Measurements from ENCODE around the gene ASPDH. TPM values are rescaled to one million over a fixed set of nuclear protein-coding genes. Genes with fewer than 3 reads are reported as not detected.
A peak's percentile ranks its signal among the peaks of the same experiment; 100 is the strongest.
"Not testable (repeated sequence)": the region's sequence is repeated elsewhere in the genome, so short reads cannot be mapped to it uniquely, and the experiment has no call there.

ASPDH gene
- total RNA-seq, 2 experiments from 2014 or later, result not detected

GRCh38 chr19:50479761-50480251 lies 33.9 kb downstream of the ASPDH start:
- peaks cover 15% of the 10 kb centered on the region for H3K4me1 Mint-ChIP-seq
- H3K36me3 Mint-ChIP-seq, result peaks cover 18% of the 10 kb centered on the region

GRCh38 chr19:50478901-50479715 lies 34.6 kb downstream of the ASPDH start:
- no peak overlapping the region for H3K4me3 Mint-ChIP-seq
- ATAC-seq (ENCODE audit: low read depth), result no peak
- H3K27me3 Mint-ChIP-seq, result no peaks in the 10 kb centered on the region
- DNase-seq, result no peak
- peaks cover 16% of the 10 kb centered on the region for H3K36me3 Mint-ChIP-seq
- H3K9me3 Mint-ChIP-seq, result no peaks in the 10 kb centered on the region
- no peak overlapping the region for H3K27ac Mint-ChIP-seq
- POLR2A ChIA-PET, result interaction anchor here (0.6 to 2.0 kb wide), 3 partner anchors 32 to 965 kb away, joined by 5 to 7 read pairs (median 6); partner anchors contain the start of gene JOSD2
- H3K4me1 Mint-ChIP-seq, result peaks cover 15% of the 10 kb centered on the region

More at GRCh38 chr19:50479761-50480251, 33.9 kb downstream of the ASPDH start:
- ATAC-seq (ENCODE audit: low read depth) (no peak), DNase-seq (no peak)
- no peaks in the 10 kb centered on the region for H3K9me3 Mint-ChIP-seq
- no peak overlapping the region for H3K4me3 Mint-ChIP-seq
- H3K27ac Mint-ChIP-seq, result no peak overlapping the region
- POLR2A ChIA-PET, result interaction anchor here (1.7 to 2.0 kb wide), 2 partner anchors 31 to 122 kb away, joined by 5 to 6 read pairs; partner anchors contain the start of gene JOSD2
- no peaks in the 10 kb centered on the region for H3K27me3 Mint-ChIP-seq

- peaks cover 11% of the 10 kb centered on the region for H3K36me3 Mint-ChIP-seq
- peak overlapping the region; percentile 94 for H3K27ac Mint-ChIP-seq
- POLR2A ChIA-PET, result interaction anchor here (0.5 to 2.0 kb wide), 4 partner anchors 33 to 284 kb away, joined by 3 to 6 read pairs (median 4); partner anchors contain the start of gene JOSD2
- peak overlapping the region; percentile 99 for H3K4me3 Mint-ChIP-seq
- ATAC-seq (ENCODE audit: low read depth) (no peak), DNase-seq (no peak)
- peaks cover 2% of the 10 kb centered on the region for H3K27me3 Mint-ChIP-seq
- H3K4me1 Mint-ChIP-seq, result peaks cover 15% of the 10 kb centered on the region
- H3K9me3 Mint-ChIP-seq, result no peaks in the 10 kb centered on the region
These were observed 35.8 kb downstream of the ASPDH start for GRCh38 chr19:50477751-50478515.

- POLR2A ChIA-PET, result interaction anchor here (0.9 to 1.2 kb wide), 3 partner anchors 34 to 119 kb away, joined by 3 to 4 read pairs (median 3); partner anchors contain the start of genes JOSD2 and POLD1
- Mint-ChIP-seq H3K27ac (peak overlapping the region; percentile 94), H3K36me3 (peaks cover 11% of the 10 kb centered on the region), H3K9me3 (no peaks in the 10 kb centered on the region), H3K4me3 (peak overlapping the region; percentile 99), H3K4me1 (peaks cover 15% of the 10 kb centered on the region), H3K27me3 (peaks cover 2% of the 10 kb centered on the region)
- ATAC-seq (ENCODE audit: low read depth), result no peak
- no peak for DNase-seq
These were observed 36.8 kb downstream of the ASPDH start for GRCh38 chr19:50476907-50477238.

- peaks cover 15% of the 10 kb centered on the region for H3K4me1 Mint-ChIP-seq
- H3K9me3 Mint-ChIP-seq, result no peaks in the 10 kb centered on the region
- peaks cover 2% of the 10 kb centered on the region for H3K27me3 Mint-ChIP-seq
- H3K27ac Mint-ChIP-seq, result peak within 1 kb of the TSS; percentile 94
- ATAC-seq (ENCODE audit: low read depth) (peak; percentile 99), DNase-seq (peak; percentile 96)
- POLR2A ChIA-PET, result interaction anchor here (0.7 to 1.2 kb wide), 4 partner anchors 35 to 118 kb away, joined by 3 to 4 read pairs (median 3); partner anchors contain the start of genes JOSD2, NR1H2 and POLD1
- H3K4me3 Mint-ChIP-seq, result peak within 1 kb of the TSS; percentile 99
- H3K36me3 Mint-ChIP-seq, result peaks cover 11% of the 10 kb centered on the region
These were observed 37.3 kb downstream of the ASPDH start, which contains the start of the genes EMC10 and GARIN5A for GRCh38 chr19:50476224-50476906. Gene EMC10 (plus strand): TSS chr19:50476507. CDS start chr19:50476545, 38 bp downstream. Gene GARIN5A (minus strand): TSS chr19:50476848. CDS start chr19:50476388, 460 bp downstream.

- Mint-ChIP-seq H3K4me3 (peak overlapping the region; percentile 99), H3K9me3 (no peaks in the 10 kb centered on the region), H3K36me3 (peaks cover 11% of the 10 kb centered on the region), H3K27ac (peak overlapping the region; percentile 94), H3K27me3 (peaks cover 2% of the 10 kb centered on the region), H3K4me1 (peaks cover 15% of the 10 kb centered on the region)
- POLR2A ChIA-PET, result interaction anchor here (0.7 kb wide), 1 partner anchor 100 kb away, joined by 3 read pairs; the partner anchor contains the start of gene NR1H2
- DNase-seq, result no peak
- ATAC-seq (ENCODE audit: low read depth), result peak; percentile 5
These were observed 37.9 kb downstream of the ASPDH start for GRCh38 chr19:50475736-50476223.

- Mint-ChIP-seq H3K27ac (peak overlapping the region; percentile 75), H3K36me3 (peaks cover 11% of the 10 kb centered on the region), H3K27me3 (peaks cover 2% of the 10 kb centered on the region), H3K4me3 (peak overlapping the region; percentile 67), H3K4me1 (peaks cover 15% of the 10 kb centered on the region), H3K9me3 (no peaks in the 10 kb centered on the region)
- ATAC-seq (ENCODE audit: low read depth) (no peak), DNase-seq (no peak)
- POLR2A ChIA-PET, result interaction anchor here (0.6 to 0.9 kb wide), 2 partner anchors 36 to 250 kb away, joined by 3 read pairs; partner anchors contain the start of gene JOSD2
These were observed 38.6 kb downstream of the ASPDH start for GRCh38 chr19:50475101-50475568.

- DNase-seq; H3K9me3 Mint-ChIP-seq; H3K4me3 Mint-ChIP-seq; H3K36me3 Mint-ChIP-seq; H3K27ac Mint-ChIP-seq; ATAC-seq (ENCODE audit: low read depth); POLR2A ChIA-PET; H3K27me3 Mint-ChIP-seq: not testable (repeated sequence)
- H3K4me1 Mint-ChIP-seq, result peaks cover 16% of the 10 kb centered on the region
These were observed 40.4 kb downstream of the ASPDH start for GRCh38 chr19:50473336-50473735.

GRCh38 chr19:50468818-50469217 lies 44.9 kb downstream of the ASPDH start:
- DNase-seq, result no peak
- H3K9me3 Mint-ChIP-seq, result no peaks in the 10 kb centered on the region
- no peak for ATAC-seq (ENCODE audit: low read depth)
- peaks cover 8% of the 10 kb centered on the region for H3K27me3 Mint-ChIP-seq
- H3K36me3 Mint-ChIP-seq, result no peaks in the 10 kb centered on the region
- H3K4me1 Mint-ChIP-seq, result peaks cover 2% of the 10 kb centered on the region
- no peak overlapping the region for H3K4me3 Mint-ChIP-seq
- POLR2A ChIA-PET, result no interaction called here
- no peak overlapping the region for H3K27ac Mint-ChIP-seq

GRCh38 chr19:50467566-50467965 lies 46.1 kb downstream of the ASPDH start:
- Mint-ChIP-seq H3K27ac (no peak overlapping the region), H3K4me1 (peaks cover 2% of the 10 kb centered on the region), H3K27me3 (peaks cover 6% of the 10 kb centered on the region), H3K36me3 (no peaks in the 10 kb centered on the region), H3K4me3 (no peak overlapping the region), H3K9me3 (no peaks in the 10 kb centered on the region)
- no peak for ATAC-seq (ENCODE audit: low read depth)
- POLR2A ChIA-PET, result interaction anchor here (0.7 kb wide), 1 partner anchor 109 kb away, joined by 4 read pairs; no protein-coding TSS in a partner anchor
- DNase-seq, result no peak

- DNase-seq, result no peak
- POLR2A ChIA-PET, result no interaction called here
- H3K36me3 Mint-ChIP-seq, result no peaks in the 10 kb centered on the region
- ATAC-seq (ENCODE audit: low read depth), result no peak
- H3K4me3 Mint-ChIP-seq, result no peak overlapping the region
- no peaks in the 10 kb centered on the region for H3K9me3 Mint-ChIP-seq
- H3K27me3 Mint-ChIP-seq, result peaks cover 6% of the 10 kb centered on the region
- H3K27ac Mint-ChIP-seq, result no peak overlapping the region
- peaks cover 4% of the 10 kb centered on the region for H3K4me1 Mint-ChIP-seq
These were observed 47.0 kb downstream of the ASPDH start for GRCh38 chr19:50466706-50467039.

GRCh38 chr19:50465986-50466705 lies 47.6 kb downstream of the ASPDH start:
- Mint-ChIP-seq H3K27me3 (peaks cover 7% of the 10 kb centered on the region), H3K36me3 (no peaks in the 10 kb centered on the region), H3K9me3 (no peaks in the 10 kb centered on the region), H3K4me3 (no peak overlapping the region), H3K4me1 (peaks cover 7% of the 10 kb centered on the region), H3K27ac (no peak overlapping the region)
- ATAC-seq (ENCODE audit: low read depth) (no peak), DNase-seq (no peak)
- POLR2A ChIA-PET, result no interaction called here
